ENCODE data around the gene MRPL10. TPM values are rescaled to one million over a fixed set of nuclear protein-coding genes. Genes with fewer than 3 reads are reported as not detected.
A peak's percentile ranks its signal among the peaks of the same experiment; 100 is the strongest.

The MRPL10 gene
- total RNA-seq, 4 donors from 2014 or later, result 23.4 to 33.4 (median 29.9) TPM

DNA sequence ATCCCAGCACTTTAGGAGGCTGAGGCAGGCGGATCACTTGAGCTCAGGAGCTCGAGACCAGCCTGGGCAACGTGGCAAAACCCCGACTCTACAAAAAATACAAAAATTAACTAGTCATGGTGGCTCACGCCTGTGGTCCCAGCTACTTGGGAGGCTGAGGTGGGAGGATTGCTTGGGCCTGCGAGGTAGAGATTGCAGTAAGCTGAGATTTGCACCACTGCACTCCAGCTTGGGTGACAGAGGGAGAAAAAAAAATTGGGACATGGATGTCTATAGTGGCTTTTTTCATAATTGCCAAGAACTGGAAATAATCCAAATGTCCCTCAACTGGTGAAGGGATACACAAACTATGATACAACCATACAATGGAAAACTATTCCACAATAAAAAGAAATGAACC is 38.4 kb downstream of the MRPL10 start:
- Histone ChIP-seq H3K4me3 (no peak overlapping the region), H3K9me3 (no peaks in the 10 kb centered on the region), H3K27ac (no peak overlapping the region), H3K27me3 (peaks cover 0 to 55% of the 10 kb centered on the region in 2 donors), H3K36me3 (no peaks in the 10 kb centered on the region), H3K4me1 (peaks cover 0 to 10% (median 5%) of the 10 kb centered on the region in 4 donors)
- DNase-seq (ENCODE audit: low spot score in 2 of 2), result no peak
- 72 to 82% methylated on average over 6 of the region's 6 CpGs for WGBS, 2 donors
- TF ChIP-seq POLR2A (IDR thresholded peaks at IDR 0.05) (no peak), EP300 (IDR thresholded peaks at IDR 0.05) (no peak)
- TF ChIP-seq, protein P1, sequence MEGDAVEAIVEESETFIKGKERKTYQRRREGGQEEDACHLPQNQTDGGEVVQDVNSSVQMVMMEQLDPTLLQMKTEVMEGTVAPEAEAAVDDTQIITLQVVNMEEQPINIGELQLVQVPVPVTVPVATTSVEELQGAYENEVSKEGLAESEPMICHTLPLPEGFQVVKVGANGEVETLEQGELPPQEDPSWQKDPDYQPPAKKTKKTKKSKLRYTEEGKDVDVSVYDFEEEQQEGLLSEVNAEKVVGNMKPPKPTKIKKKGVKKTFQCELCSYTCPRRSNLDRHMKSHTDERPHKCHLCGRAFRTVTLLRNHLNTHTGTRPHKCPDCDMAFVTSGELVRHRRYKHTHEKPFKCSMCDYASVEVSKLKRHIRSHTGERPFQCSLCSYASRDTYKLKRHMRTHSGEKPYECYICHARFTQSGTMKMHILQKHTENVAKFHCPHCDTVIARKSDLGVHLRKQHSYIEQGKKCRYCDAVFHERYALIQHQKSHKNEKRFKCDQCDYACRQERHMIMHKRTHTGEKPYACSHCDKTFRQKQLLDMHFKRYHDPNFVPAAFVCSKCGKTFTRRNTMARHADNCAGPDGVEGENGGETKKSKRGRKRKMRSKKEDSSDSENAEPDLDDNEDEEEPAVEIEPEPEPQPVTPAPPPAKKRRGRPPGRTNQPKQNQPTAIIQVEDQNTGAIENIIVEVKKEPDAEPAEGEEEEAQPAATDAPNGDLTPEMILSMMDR (IDR thresholded peaks at IDR 0.05), result no peak

DNA sequence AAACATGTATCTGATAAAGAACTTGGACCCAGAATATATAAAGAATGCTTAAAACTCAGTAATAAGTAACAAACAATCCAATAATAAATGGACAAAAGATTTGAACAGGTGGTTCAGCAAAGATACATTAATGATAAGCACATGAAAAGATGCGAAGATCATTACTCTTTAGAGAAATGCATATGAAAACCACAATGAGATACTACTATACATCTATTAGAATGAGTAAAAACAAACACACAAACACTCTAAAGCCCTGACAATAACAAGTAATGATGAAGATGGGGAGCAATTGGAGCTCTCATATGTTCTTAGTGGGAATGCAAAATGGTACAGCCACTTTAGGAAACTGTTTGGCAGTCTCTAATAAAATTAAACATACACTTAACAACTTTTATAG is 38.9 kb downstream of the MRPL10 start:
- TF ChIP-seq, protein P1 (IDR thresholded peaks at IDR 0.05), result no peak
- TF ChIP-seq POLR2A (IDR thresholded peaks at IDR 0.05) (no peak), EP300 (IDR thresholded peaks at IDR 0.05) (no peak)

DNA sequence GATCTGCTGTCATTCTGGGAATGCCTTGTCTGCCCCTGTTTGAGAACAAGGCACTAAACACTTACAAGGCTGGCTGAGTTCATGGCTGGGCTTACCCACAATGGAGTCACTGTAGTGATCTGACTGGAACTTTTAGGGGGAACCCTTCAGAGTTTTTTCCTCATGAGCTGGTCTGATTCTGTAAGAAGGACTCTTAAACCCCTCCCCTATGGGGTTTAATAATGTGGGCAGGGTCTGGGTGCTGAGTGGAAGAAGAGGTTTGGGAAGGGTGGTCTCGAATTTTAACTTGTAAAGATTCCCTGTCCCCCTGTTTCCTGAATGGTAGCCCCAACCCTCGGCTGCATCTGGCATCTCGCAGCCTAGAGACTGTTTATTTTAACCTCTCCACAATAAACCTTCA is 40.3 kb downstream of the MRPL10 start:
- Histone ChIP-seq H3K27ac (peak overlapping the region in 2 of 4 donors; percentile 5 to 63), H3K36me3 (no peaks in the 10 kb centered on the region), H3K4me1 (peaks cover 0 to 10% (median 5%) of the 10 kb centered on the region in 4 donors), H3K4me3 (no peak overlapping the region), H3K27me3 (peaks cover 0 to 65% of the 10 kb centered on the region in 2 donors), H3K9me3 (no peaks in the 10 kb centered on the region)
- WGBS, 2 donors, result 9 to 13% methylated on average over 3 of the region's 3 CpGs
- DNase-seq (ENCODE audit: low spot score in 2 of 2), result no peak
- TF ChIP-seq, protein P1 (IDR thresholded peaks at IDR 0.05), result no peak
- TF ChIP-seq EP300 (IDR thresholded peaks at IDR 0.05) (no peak), POLR2A (IDR thresholded peaks at IDR 0.05) (no peak)

More for the DNA sequence above, 38.9 kb downstream of the MRPL10 start:
- WGBS, 2 donors, result 77 to 94% methylated on average over 1 of the region's 1 CpG
- Histone ChIP-seq H3K4me3 (no peak overlapping the region), H3K27me3 (peaks cover 0 to 60% of the 10 kb centered on the region in 2 donors), H3K36me3 (no peaks in the 10 kb centered on the region), H3K9me3 (no peaks in the 10 kb centered on the region), H3K4me1 (peaks cover 0 to 10% (median 5%) of the 10 kb centered on the region in 4 donors), H3K27ac (no peak overlapping the region)
- DNase-seq (ENCODE audit: low spot score in 2 of 2), result no peak

DNA sequence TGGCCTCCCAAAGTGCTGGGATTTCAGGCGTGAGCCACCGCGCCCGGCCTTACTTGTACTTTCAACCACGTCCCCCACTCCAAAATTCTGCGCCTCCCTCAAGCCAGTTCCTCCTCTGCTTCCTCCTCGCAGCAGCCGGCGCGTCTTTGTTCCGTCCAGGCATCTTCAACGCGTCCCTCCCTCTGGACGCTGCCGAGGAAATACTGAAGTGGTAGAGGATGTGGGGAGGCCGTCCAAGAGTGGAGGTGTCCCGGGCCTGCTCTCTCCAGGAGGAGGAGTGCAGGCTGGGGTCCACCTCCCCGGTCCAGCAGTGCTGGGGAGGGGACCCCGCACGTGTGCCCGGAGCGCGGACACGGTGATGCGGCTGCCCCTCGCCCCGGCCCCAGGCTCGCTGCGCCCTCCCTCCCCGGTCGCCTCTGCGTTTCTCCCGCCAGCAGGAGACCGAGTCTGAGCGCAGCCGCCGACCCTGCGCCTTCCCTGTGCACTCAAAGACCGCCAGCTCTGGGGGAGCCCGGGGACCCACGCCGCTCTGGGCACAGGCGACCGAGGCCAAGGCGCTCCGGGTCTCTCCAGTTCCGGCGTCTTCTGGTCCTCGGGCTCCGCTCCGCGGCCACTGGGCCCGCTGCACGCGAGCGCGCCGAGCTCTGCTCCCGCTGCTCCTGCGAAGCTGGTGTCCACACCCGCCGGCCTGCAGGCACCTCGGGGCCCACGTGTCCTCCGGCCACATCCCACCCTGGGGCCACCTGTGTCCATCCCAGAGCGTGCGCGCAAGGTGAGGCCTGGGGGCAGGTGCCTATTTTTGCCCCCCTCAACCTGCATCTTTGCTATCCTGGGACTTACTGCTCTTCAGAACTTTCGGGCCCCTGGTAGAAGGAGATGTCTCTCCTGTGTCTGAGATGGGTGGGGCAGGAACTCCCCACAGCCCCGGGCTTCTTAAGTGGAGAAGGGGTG is 41.5 kb downstream of the MRPL10 start:
- H3K27me3 ChIP-seq, result peaks cover 0 to 61% of the 10 kb centered on the region in 2 donors
- no peak for TF ChIP-seq EP300 (IDR thresholded peaks at IDR 0.05)
- TF ChIP-seq, protein P1 (IDR thresholded peaks at IDR 0.05), result peak; percentile 39 to 67 (median 59)
- peak overlapping the region; percentile 26 to 54 (median 38) for H3K4me3 ChIP-seq
- WGBS, 2 donors, result 2 to 3% methylated on average over 46 to 50 of the region's 70 CpGs
- no peaks in the 10 kb centered on the region for H3K36me3 ChIP-seq
- H3K4me1 ChIP-seq, result peaks cover 0 to 10% (median 5%) of the 10 kb centered on the region in 4 donors
- H3K27ac ChIP-seq, result peak overlapping the region in 2 of 4 donors; percentile 63
- H3K9me3 ChIP-seq, result no peaks in the 10 kb centered on the region
- peak in 1 of 2 donors; percentile 19 for DNase-seq (ENCODE audit: low spot score in 2 of 2)

DNA sequence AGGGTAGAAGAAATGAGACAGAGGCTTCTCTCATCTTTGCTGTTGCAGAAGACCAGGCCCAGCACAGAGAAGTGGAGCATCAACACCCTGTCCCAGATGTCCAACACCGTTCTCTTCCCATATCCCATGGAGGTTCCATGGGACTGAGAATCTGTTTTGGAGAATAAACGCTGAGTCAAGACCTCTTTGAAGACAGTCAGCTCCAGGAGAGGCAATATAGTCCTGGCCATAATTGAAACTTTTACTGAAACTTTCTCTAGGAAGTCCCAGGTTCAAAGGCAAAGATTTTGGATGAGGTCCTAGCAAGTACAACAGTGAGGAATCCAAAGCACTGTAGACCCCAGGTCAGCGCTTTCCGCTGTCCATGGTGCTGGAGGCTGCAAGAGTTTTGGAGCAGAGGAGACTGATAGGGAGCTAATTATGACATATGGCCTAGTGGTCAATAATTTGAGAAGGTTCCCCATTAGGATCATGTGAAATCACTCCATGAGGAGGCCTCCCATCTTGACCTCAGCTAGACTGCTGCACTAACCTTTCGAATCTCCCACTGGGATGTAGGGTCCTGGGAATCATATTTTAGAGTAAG is 45.7 kb downstream of the MRPL10 start:
- Histone ChIP-seq H3K4me3 (no peak overlapping the region), H3K27ac (no peak overlapping the region), H3K9me3 (no peaks in the 10 kb centered on the region), H3K4me1 (peaks cover 0 to 10% (median 5%) of the 10 kb centered on the region in 4 donors), H3K36me3 (no peaks in the 10 kb centered on the region), H3K27me3 (peaks cover 0 to 37% of the 10 kb centered on the region in 2 donors)
- no peak for DNase-seq (ENCODE audit: low spot score in 2 of 2)
- 39% methylated on average over 5 of the region's 5 CpGs for WGBS, 2 donors
- no peak for TF ChIP-seq EP300 (IDR thresholded peaks at IDR 0.05)
- TF ChIP-seq, protein P1 (IDR thresholded peaks at IDR 0.05), result no peak
- no peak for TF ChIP-seq POLR2A (IDR thresholded peaks at IDR 0.05)

All from tibial nerve (tissue), 4 donors.